Osteocyte (in vitro differentiated cells): Measurements from ENCODE around the gene FOXG1. TPM values are rescaled to one million over a fixed set of nuclear protein-coding genes. Genes with fewer than 3 reads are reported as not detected.
A peak's percentile ranks its signal among the peaks of the same experiment; 100 is the strongest.

Experiments used
- DNase-seq: peaks from one replicate; pipeline ENCODE4 v3.0.0; 2021; ENCODE audit warnings: mixed read lengths; ENCODE audit not compliant: unreplicated experiment; ENCODE audit errors: extremely low spot score
- H3K27ac Mint-ChIP-seq: one replicate; pipeline ENCODE4 v1.8.0; 2021; ENCODE audit warnings: mild to moderate bottlenecking, mixed read lengths; ENCODE audit not compliant: unreplicated experiment
- H3K27me3 Mint-ChIP-seq: one replicate; pipeline ENCODE4 v1.8.0; 2021; ENCODE audit warnings: mixed read lengths; ENCODE audit not compliant: unreplicated experiment
- H3K36me3 Mint-ChIP-seq: one replicate; pipeline ENCODE4 v1.8.0; 2021; ENCODE audit warnings: mixed read lengths; ENCODE audit not compliant: unreplicated experiment
- H3K4me1 Mint-ChIP-seq: one replicate; pipeline ENCODE4 v1.8.0; 2021; ENCODE audit warnings: mixed read lengths; ENCODE audit not compliant: unreplicated experiment
- H3K4me3 Mint-ChIP-seq: one replicate; pipeline ENCODE4 v1.8.0; 2021; ENCODE audit warnings: mild to moderate bottlenecking, moderate library complexity, mixed read lengths; ENCODE audit not compliant: unreplicated experiment
- H3K9me3 Mint-ChIP-seq: one replicate; pipeline ENCODE4 v1.8.0; 2021; ENCODE audit warnings: mixed read lengths; ENCODE audit not compliant: unreplicated experiment
- CTCF ChIP-seq: fragments of 200-600 bp; sonication (generic); IDR thresholded peaks from 2 replicates; pipeline ENCODE4 v1.5.0; 2021; ENCODE audit warnings: antibody characterized with exemption, mild to moderate bottlenecking, moderate library complexity
- total RNA-seq: library from RNA; stranded (reverse); gene quantifications from 2 replicates; pipeline ENCODE4 v1.2.1, GENCODE V29; 2021

The FOXG1 gene
- total RNA-seq, 1 donor from 2014 or later, result not detected

- Mint-ChIP-seq H3K36me3 (no peaks in the 10 kb centered on the region), H3K4me1 (peaks cover 17% of the 10 kb centered on the region), H3K4me3 (no peak overlapping the region), H3K27me3 (peaks cover 84% of the 10 kb centered on the region), H3K27ac (no peak overlapping the region), H3K9me3 (no peaks in the 10 kb centered on the region)
- no peak for TF ChIP-seq CTCF
- no peak for DNase-seq
Measured at GRCh38 chr14:28762303-28762954, 4.2 kb upstream of the FOXG1 start.

GRCh38 chr14:28762955-28763326 is 3.6 kb upstream of the FOXG1 start:
- H3K27ac Mint-ChIP-seq, result no peak overlapping the region
- peaks cover 82% of the 10 kb centered on the region for H3K27me3 Mint-ChIP-seq
- no peak overlapping the region for H3K4me3 Mint-ChIP-seq
- DNase-seq, result no peak
- H3K9me3 Mint-ChIP-seq, result no peaks in the 10 kb centered on the region
- no peak for TF ChIP-seq CTCF
- peaks cover 17% of the 10 kb centered on the region for H3K4me1 Mint-ChIP-seq
- no peaks in the 10 kb centered on the region for H3K36me3 Mint-ChIP-seq

GRCh38 chr14:28763751-28764256 is 2.8 kb upstream of the FOXG1 start:
- no peak overlapping the region for H3K4me3 Mint-ChIP-seq
- H3K4me1 Mint-ChIP-seq, result peaks cover 18% of the 10 kb centered on the region
- peaks cover 82% of the 10 kb centered on the region for H3K27me3 Mint-ChIP-seq
- H3K9me3 Mint-ChIP-seq, result no peaks in the 10 kb centered on the region
- no peak for DNase-seq
- H3K27ac Mint-ChIP-seq, result no peak overlapping the region
- no peak for TF ChIP-seq CTCF
- no peaks in the 10 kb centered on the region for H3K36me3 Mint-ChIP-seq

GRCh38 chr14:28764257-28765160 is 2.1 kb upstream of the FOXG1 start:
- no peaks in the 10 kb centered on the region for H3K36me3 Mint-ChIP-seq
- H3K4me1 Mint-ChIP-seq, result peaks cover 14% of the 10 kb centered on the region
- DNase-seq, result no peak
- H3K4me3 Mint-ChIP-seq, result no peak overlapping the region
- no peak overlapping the region for H3K27ac Mint-ChIP-seq
- peaks cover 82% of the 10 kb centered on the region for H3K27me3 Mint-ChIP-seq
- TF ChIP-seq CTCF, result no peak
- H3K9me3 Mint-ChIP-seq, result no peaks in the 10 kb centered on the region

GRCh38 chr14:28765169-28765830 is 1.3 kb upstream of the FOXG1 start:
- no peak overlapping the region for H3K27ac Mint-ChIP-seq
- H3K9me3 Mint-ChIP-seq, result no peaks in the 10 kb centered on the region
- no peaks in the 10 kb centered on the region for H3K36me3 Mint-ChIP-seq
- H3K4me1 Mint-ChIP-seq, result peaks cover 12% of the 10 kb centered on the region
- DNase-seq, result no peak
- no peak for TF ChIP-seq CTCF
- H3K27me3 Mint-ChIP-seq, result peaks cover 76% of the 10 kb centered on the region
- H3K4me3 Mint-ChIP-seq, result peak overlapping the region; percentile 41
